ENCODE measurements around the gene PNMA6A. TPM values are rescaled to one million over a fixed set of nuclear protein-coding genes. Genes with fewer than 3 reads are reported as not detected.

The PNMA6A gene
- total and polyA plus RNA-seq, 9 of the 15 experiments (the other 6 are each of a cell fraction or from before 2014, with no cell fraction given), result 0.10 to 6.9 (median 1.3) TPM

DNA sequence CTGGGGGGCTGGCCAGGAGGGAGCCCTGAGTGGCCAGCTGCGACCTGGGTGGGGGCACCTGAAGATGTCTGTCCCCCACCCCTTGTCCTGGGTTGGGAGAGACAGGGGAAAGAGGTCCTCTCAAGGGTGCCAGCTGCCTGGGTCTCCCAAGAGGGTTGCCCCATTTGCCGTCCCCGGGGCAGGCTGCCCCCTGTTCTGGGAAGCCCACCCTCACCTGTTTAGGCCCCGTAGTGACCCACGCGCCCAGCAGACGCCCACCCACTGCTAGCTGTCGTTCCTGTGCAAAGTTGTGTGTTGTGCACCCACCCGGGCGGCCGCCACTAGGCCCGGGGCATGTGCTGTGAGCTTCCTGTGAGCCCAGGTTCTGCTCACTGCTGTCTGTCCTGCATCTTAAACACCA, 41.5 kb upstream of the PNMA6A start:
- no peak overlapping the region for H2AFZ ChIP-seq (ENCODE audit: low read depth, low read length)
- H3K27me3 ChIP-seq (ENCODE audit: control insufficient read depth in 2 of 2, insufficient read depth in 2 of 2, low read length in 2 of 2), result peaks cover 0 to 6% of the 10 kb centered on the region in 2 experiments; a peak in 2 of 5 replicates
- ChIA-PET POLR2A (interaction anchor here (0.6 to 0.7 kb wide), 2 partner anchors 76 to 379 kb away, joined by 3 read pairs; no protein-coding TSS in a partner anchor), CTCF (ENCODE audit: low intra/inter-chr PET ratio) (interaction anchor here (0.6 kb wide), 1 partner anchor 369 kb away, joined by 3 read pairs; no protein-coding TSS in a partner anchor)
- no peak overlapping the region for H3K27ac ChIP-seq (ENCODE audit: extremely low read depth, low read depth, low read length)
- TF ChIP-seq CEBPB (tag; IDR thresholded peaks at IDR 0.05), result no peak
- no peak overlapping the region for H3K4me3 ChIP-seq
- DNase-seq (ENCODE audit: extremely low read depth in 1 of 4, low spot score in 3 of 4) (no peak), ATAC-seq (no peak), FAIRE-seq (no peak)
- WGBS (ENCODE audit: insufficient coverage, low coverage, missing lambda C conversion rate), result 11% methylated on average over 5 of the region's 12 CpGs
- no TSS peak for BruUV-seq (replicated peaks)
- no peaks in the 10 kb centered on the region for H3K9me1 ChIP-seq (ENCODE audit: control insufficient read depth, insufficient read depth, low read length)
- H3K4me2 ChIP-seq (ENCODE audit: insufficient read depth, low read length), result no peak overlapping the region
- no peaks in the 10 kb centered on the region for H3K36me3 ChIP-seq (ENCODE audit: control insufficient read depth, insufficient read depth, low read length)
- peaks cover 0 to 10% of the 10 kb centered on the region in 2 experiments; a peak in 2 of 5 replicates for H3K4me1 ChIP-seq (replicated peaks in 1 of 2; ENCODE audit: control insufficient read depth in 2 of 2, insufficient read depth in 2 of 2, low read length in 2 of 2)
- no peaks in the 10 kb centered on the region for H3K79me2 ChIP-seq (ENCODE audit: control insufficient read depth, insufficient read depth, low read length)
- intact Hi-C loops (cut with micrococcal nuclease) (loop anchor here (5.0 to 10.0 kb wide), 2 partner anchors 74 to 404 kb away; no protein-coding TSS in a partner anchor), in situ Hi-C loops (cut with MboI) (no loop called here)
- no peak overlapping the region for H3K9ac ChIP-seq (ENCODE audit: insufficient read depth in 1 of 2, low read depth in 2 of 2, low read length in 2 of 2)
- H3K9me3 ChIP-seq (replicated peaks; ENCODE audit: control insufficient read depth, insufficient read depth, low read depth, low read length), result 0 out of 2 replicates have a peak, but pooled peaks cover 2% of the 10 kb centered on the region
- no peaks in the 10 kb centered on the region for H4K20me1 ChIP-seq (replicated peaks; ENCODE audit: control insufficient read depth, insufficient read depth, low read length)

DNA sequence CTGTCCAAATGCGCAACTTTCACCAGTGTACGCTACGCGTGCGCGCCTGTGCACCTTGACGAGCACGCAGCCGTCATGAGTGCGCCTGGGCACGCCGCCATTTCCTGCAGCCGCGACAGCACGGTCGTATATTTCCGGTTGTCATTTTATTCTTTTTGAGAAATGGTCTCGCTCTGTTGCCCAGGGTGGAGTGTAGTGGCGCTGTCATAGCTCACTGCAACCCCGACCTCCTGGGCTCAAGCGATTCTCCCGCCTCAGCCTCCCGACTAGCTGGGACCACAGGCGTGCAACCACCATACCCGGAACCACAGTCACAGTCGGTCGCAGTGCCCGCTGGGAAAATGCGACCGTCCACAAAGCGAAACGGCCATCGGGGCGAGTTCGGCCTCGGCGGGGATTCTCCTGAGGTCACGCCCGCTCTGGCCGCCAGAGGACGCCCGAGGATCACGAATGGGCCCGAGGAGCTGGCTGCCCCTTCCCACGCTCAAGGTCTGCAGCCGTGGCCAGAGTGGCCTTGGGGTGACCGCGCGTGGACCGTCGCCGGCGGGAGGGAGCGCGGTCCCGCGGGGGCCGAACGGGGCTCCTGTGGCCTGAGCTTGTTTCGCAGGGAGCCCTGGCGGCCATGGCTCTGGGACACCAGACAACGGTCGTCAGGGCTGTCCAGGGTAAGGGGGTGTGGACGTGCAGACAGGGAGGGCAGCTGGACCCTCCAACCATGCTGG, 39.7 kb upstream of the PNMA6A start:
- no peaks in the 10 kb centered on the region for H3K36me3 ChIP-seq (ENCODE audit: control insufficient read depth, insufficient read depth, low read length)
- intact Hi-C loops (cut with micrococcal nuclease), result loop anchor here (5.0 to 10.0 kb wide), 2 partner anchors 75 to 402 kb away; no protein-coding TSS in a partner anchor
- FAIRE-seq, result peak; percentile 37
- peak; percentile 75 for TF ChIP-seq ZNF143 (CRISPR knock-in tag; IDR thresholded peaks at IDR 0.05)
- TF ChIP-seq, protein P1, sequence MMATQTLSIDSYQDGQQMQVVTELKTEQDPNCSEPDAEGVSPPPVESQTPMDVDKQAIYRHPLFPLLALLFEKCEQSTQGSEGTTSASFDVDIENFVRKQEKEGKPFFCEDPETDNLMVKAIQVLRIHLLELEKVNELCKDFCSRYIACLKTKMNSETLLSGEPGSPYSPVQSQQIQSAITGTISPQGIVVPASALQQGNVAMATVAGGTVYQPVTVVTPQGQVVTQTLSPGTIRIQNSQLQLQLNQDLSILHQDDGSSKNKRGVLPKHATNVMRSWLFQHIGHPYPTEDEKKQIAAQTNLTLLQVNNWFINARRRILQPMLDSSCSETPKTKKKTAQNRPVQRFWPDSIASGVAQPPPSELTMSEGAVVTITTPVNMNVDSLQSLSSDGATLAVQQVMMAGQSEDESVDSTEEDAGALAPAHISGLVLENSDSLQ (IDR thresholded peaks at IDR 0.05), result no peak
- TF ChIP-seq NCOR1 (IDR thresholded peaks at IDR 0.05), result no peak
- TF ChIP-seq, protein P2, sequence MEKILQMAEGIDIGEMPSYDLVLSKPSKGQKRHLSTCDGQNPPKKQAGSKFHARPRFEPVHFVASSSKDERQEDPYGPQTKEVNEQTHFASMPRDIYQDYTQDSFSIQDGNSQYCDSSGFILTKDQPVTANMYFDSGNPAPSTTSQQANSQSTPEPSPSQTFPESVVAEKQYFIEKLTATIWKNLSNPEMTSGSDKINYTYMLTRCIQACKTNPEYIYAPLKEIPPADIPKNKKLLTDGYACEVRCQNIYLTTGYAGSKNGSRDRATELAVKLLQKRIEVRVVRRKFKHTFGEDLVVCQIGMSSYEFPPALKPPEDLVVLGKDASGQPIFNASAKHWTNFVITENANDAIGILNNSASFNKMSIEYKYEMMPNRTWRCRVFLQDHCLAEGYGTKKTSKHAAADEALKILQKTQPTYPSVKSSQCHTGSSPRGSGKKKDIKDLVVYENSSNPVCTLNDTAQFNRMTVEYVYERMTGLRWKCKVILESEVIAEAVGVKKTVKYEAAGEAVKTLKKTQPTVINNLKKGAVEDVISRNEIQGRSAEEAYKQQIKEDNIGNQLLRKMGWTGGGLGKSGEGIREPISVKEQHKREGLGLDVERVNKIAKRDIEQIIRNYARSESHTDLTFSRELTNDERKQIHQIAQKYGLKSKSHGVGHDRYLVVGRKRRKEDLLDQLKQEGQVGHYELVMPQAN (IDR thresholded peaks at IDR 0.05; ENCODE audit: borderline replicate concordance), result no peak
- peak; percentile 41; the same call in 1 of the 2 replicates for TF ChIP-seq ELF1 (tag; IDR thresholded peaks at IDR 0.05)
- no peak for TF ChIP-seq SIRT6 (IDR thresholded peaks at IDR 0.05; ENCODE audit: low read depth, low read length)
- TF ChIP-seq ARID2 (IDR thresholded peaks at IDR 0.05), result peak; percentile 76
- no peak for TF ChIP-seq ZBTB7A (IDR thresholded peaks at IDR 0.05; ENCODE audit: borderline replicate concordance, control insufficient read depth, low read depth, low read length)
- no peak for TF ChIP-seq CCAR2 (IDR thresholded peaks at IDR 0.05; ENCODE audit: low read depth, low read length)

More for the DNA sequence above, 39.7 kb upstream of the PNMA6A start:
- Histone ChIP-seq H3K9ac (ENCODE audit: insufficient read depth in 1 of 2, low read depth in 2 of 2, low read length in 2 of 2) (peak overlapping the region in 1 of 2 experiments; percentile 73; a peak in 1 of 4 replicates), H3K9me1 (ENCODE audit: control insufficient read depth, insufficient read depth, low read length) (no peaks in the 10 kb centered on the region), H3K4me2 (ENCODE audit: insufficient read depth, low read length) (peak overlapping the region; percentile 62), H3K27ac (ENCODE audit: extremely low read depth, low read depth, low read length) (no peak overlapping the region), H3K9me3 (replicated peaks; ENCODE audit: control insufficient read depth, insufficient read depth, low read depth, low read length) (0 out of 2 replicates have a peak, but pooled peaks cover 2% of the 10 kb centered on the region), H3K79me2 (ENCODE audit: control insufficient read depth, insufficient read depth, low read length) (no peaks in the 10 kb centered on the region), H4K20me1 (replicated peaks; ENCODE audit: control insufficient read depth, insufficient read depth, low read length) (no peaks in the 10 kb centered on the region), H2AFZ (ENCODE audit: low read depth, low read length) (peak overlapping the region; percentile 93), H3K4me1 (replicated peaks in 1 of 2; ENCODE audit: control insufficient read depth in 2 of 2, insufficient read depth in 2 of 2, low read length in 2 of 2) (peaks cover 0 to 10% of the 10 kb centered on the region in 2 experiments; a peak in 2 of 5 replicates), H3K27me3 (ENCODE audit: control insufficient read depth in 2 of 2, insufficient read depth in 2 of 2, low read length in 2 of 2) (peaks cover 0 to 6% of the 10 kb centered on the region in 2 experiments; a peak in 2 of 5 replicates), H3K4me3 (no peak overlapping the region)
- in situ Hi-C loops (cut with MboI), result no loop called here
- peak; percentile 74 to 77 (median 75) for DNase-seq (ENCODE audit: extremely low read depth in 1 of 4, low spot score in 3 of 4)
- peak; percentile 95 for ATAC-seq
- CTCF ChIA-PET (ENCODE audit: low intra/inter-chr PET ratio), result interaction anchor here (1.2 to 1.7 kb wide), 2 partner anchors 74 to 406 kb away, joined by 3 to 10 read pairs; no protein-coding TSS in a partner anchor
- no TSS peak for BruUV-seq (replicated peaks)
- 35% methylated on average over 44 of the region's 64 CpGs for WGBS (ENCODE audit: insufficient coverage, low coverage, missing lambda C conversion rate)
- POLR2A ChIA-PET, result interaction anchor here (0.5 to 0.6 kb wide), 4 partner anchors 100 to 604 kb away, joined by 3 to 4 read pairs (median 3); no protein-coding TSS in a partner anchor
